Glutamatergic neuron (in vitro differentiated cells): ENCODE data around the gene FAT1. TPM values are rescaled to one million over a fixed set of nuclear protein-coding genes. Genes with fewer than 3 reads are reported as not detected.

Source experiments
- DNase-seq: peaks from one replicate; pipeline ENCODE4 v3.0.0; 2022
- H3K27ac Mint-ChIP-seq: one replicate; pipeline ENCODE4 v1.8.0; 2020; ENCODE audit warnings: mild to moderate bottlenecking, mixed read lengths, inconsistent platforms; ENCODE audit not compliant: unreplicated experiment
- H3K27me3 Mint-ChIP-seq: one replicate; pipeline ENCODE4 v1.8.0; 2020; ENCODE audit warnings: mild to moderate bottlenecking, moderate library complexity, mixed read lengths, inconsistent platforms; ENCODE audit not compliant: unreplicated experiment
- H3K36me3 Mint-ChIP-seq: one replicate; pipeline ENCODE4 v1.8.0; 2020; ENCODE audit warnings: mild to moderate bottlenecking, mixed read lengths, inconsistent platforms; ENCODE audit not compliant: unreplicated experiment
- H3K4me1 Mint-ChIP-seq: one replicate; pipeline ENCODE4 v1.8.0; 2020; ENCODE audit warnings: mild to moderate bottlenecking, low read depth, mixed read lengths, inconsistent platforms; ENCODE audit not compliant: unreplicated experiment
- H3K4me3 Mint-ChIP-seq: one replicate; pipeline ENCODE4 v1.8.0; 2020; ENCODE audit warnings: mild to moderate bottlenecking, mixed read lengths, inconsistent platforms; ENCODE audit not compliant: unreplicated experiment
- H3K9me3 Mint-ChIP-seq: one replicate; pipeline ENCODE4 v1.8.0; 2020; ENCODE audit warnings: mild to moderate bottlenecking, moderate library complexity, mixed read lengths, inconsistent platforms; ENCODE audit not compliant: unreplicated experiment
- total RNA-seq: library from RNA; stranded (reverse); fragmentation: NEBNext Ultra II Directional; extraction: Animal tissue kit (Norgen Biotek cat#: 25700); gene quantifications from one replicate; pipeline ENCODE4 v1.2.1, GENCODE V29; 2021; ENCODE audit not compliant: unreplicated experiment
- TF ChIP-seq, protein P1 (sequence below): fragments of 200-600 bp; sonication (generic); IDR thresholded peaks from one replicate; pipeline ENCODE4 v1.5.0; 2021; ENCODE audit not compliant: partially characterized antibody, unreplicated experiment

FAT1 gene
- total RNA-seq, 1 donor from 2014 or later, result 34.3 TPM

DNA sequence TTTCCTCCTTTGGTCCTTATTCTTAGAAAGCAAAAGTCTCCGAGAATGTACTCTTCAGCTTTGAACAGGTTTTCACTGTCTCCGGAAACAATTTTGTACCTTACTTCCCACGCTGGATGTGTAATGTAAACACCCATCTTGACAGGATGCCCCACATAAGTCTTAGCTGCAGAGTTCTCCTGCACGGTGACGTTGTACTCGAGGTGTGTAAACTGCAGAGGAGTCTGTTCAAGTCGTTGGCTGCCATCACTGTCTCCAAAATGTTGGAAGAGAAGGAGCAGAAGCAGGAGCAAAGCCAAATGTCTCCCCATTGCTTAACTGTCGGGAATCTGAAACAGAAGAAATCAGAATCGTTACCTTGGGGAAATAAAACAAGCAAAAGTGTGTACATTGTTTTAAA, 14.1 kb downstream of the FAT1 start:
- TF ChIP-seq, protein P1, sequence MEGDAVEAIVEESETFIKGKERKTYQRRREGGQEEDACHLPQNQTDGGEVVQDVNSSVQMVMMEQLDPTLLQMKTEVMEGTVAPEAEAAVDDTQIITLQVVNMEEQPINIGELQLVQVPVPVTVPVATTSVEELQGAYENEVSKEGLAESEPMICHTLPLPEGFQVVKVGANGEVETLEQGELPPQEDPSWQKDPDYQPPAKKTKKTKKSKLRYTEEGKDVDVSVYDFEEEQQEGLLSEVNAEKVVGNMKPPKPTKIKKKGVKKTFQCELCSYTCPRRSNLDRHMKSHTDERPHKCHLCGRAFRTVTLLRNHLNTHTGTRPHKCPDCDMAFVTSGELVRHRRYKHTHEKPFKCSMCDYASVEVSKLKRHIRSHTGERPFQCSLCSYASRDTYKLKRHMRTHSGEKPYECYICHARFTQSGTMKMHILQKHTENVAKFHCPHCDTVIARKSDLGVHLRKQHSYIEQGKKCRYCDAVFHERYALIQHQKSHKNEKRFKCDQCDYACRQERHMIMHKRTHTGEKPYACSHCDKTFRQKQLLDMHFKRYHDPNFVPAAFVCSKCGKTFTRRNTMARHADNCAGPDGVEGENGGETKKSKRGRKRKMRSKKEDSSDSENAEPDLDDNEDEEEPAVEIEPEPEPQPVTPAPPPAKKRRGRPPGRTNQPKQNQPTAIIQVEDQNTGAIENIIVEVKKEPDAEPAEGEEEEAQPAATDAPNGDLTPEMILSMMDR, result no peak
- no peaks in the 10 kb centered on the region for H3K4me1 Mint-ChIP-seq
- H3K4me3 Mint-ChIP-seq, result no peak overlapping the region
- DNase-seq, result no peak
- H3K27ac Mint-ChIP-seq, result no peak overlapping the region
- no peaks in the 10 kb centered on the region for H3K9me3 Mint-ChIP-seq
- peaks cover 5% of the 10 kb centered on the region for H3K36me3 Mint-ChIP-seq
- H3K27me3 Mint-ChIP-seq, result peaks cover 3% of the 10 kb centered on the region

DNA sequence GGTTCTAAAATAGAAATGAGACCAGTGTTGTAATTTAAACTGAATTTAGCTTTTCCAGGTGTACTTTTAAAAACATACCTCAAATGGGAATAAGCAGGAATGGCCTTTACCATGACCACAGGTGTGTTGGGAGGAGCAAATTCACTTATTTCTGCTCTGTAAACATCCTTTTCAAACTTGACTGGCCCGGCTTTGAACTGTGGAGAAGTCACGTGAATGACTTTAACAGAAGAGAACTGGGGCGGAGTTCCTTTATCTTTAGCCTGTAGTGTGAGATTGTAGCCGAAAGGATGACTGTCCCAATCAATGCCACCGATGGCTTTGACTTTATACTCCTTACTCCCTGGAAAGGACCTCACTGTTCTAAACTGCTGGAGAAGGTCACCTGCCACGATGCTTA, 15.1 kb downstream of the FAT1 start:
- TF ChIP-seq, protein P1, result no peak
- no peaks in the 10 kb centered on the region for H3K36me3 Mint-ChIP-seq
- H3K9me3 Mint-ChIP-seq, result no peaks in the 10 kb centered on the region

DNA sequence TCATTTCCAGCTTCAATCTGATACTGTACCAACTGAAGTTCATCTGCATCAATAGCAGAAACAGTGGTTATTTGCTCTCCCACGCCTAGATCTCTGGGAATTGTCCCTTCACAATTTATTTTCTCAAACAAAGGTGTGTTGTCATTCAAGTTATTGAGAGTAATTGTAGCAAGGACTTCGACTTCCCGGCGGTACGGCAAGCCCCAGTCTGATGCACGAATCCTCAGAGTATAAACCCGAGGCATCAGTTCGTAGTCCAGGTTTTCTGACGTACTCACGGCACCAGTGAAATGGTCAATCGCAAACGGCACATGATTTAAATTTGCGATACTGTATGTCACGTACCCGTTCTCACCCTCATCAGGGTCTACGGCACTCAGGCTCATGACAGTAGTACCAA, 15.7 kb downstream of the FAT1 start:
- TF ChIP-seq, protein P1, result no peak
- Mint-ChIP-seq H3K4me1 (no peaks in the 10 kb centered on the region), H3K4me3 (no peak overlapping the region), H3K27me3 (peaks cover 2% of the 10 kb centered on the region), H3K36me3 (no peaks in the 10 kb centered on the region), H3K9me3 (no peaks in the 10 kb centered on the region), H3K27ac (no peak overlapping the region)
- DNase-seq, result no peak

More for the DNA sequence above, 15.1 kb downstream of the FAT1 start:
- H3K27ac Mint-ChIP-seq, result no peak overlapping the region
- no peak for DNase-seq
- no peak overlapping the region for H3K4me3 Mint-ChIP-seq
- H3K4me1 Mint-ChIP-seq, result no peaks in the 10 kb centered on the region
- H3K27me3 Mint-ChIP-seq, result peaks cover 2% of the 10 kb centered on the region

DNA sequence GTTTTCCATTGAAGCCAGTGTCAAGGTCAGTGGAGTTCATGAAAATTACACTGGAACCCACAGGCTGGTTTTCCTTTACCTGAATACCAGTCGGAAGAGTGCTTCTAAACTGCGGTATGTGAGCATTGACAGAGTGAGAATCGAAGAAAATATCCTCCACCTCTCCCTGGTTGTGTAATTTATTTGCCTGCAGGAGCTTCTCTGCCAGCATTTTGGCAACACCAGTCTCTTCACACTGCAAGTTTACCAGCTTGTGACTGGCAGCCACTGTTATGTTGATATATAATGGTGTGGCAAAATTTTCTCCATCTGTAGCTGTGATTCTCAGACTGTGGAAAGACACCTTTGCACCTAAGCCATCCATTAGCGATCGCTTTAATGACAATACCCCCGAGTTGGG, 16.1 kb downstream of the FAT1 start:
- no peak for DNase-seq
- TF ChIP-seq, protein P1, result no peak
- H3K4me3 Mint-ChIP-seq, result no peak overlapping the region
- peaks cover 2% of the 10 kb centered on the region for H3K27me3 Mint-ChIP-seq
- no peaks in the 10 kb centered on the region for H3K4me1 Mint-ChIP-seq
- H3K27ac Mint-ChIP-seq, result no peak overlapping the region
- H3K36me3 Mint-ChIP-seq, result no peaks in the 10 kb centered on the region
- no peaks in the 10 kb centered on the region for H3K9me3 Mint-ChIP-seq

GRCh38 chr4:186704057-186704456, 19.6 kb downstream of the FAT1 start:
- Mint-ChIP-seq H3K4me1 (peaks cover 5% of the 10 kb centered on the region), H3K27me3 (peaks cover 2% of the 10 kb centered on the region), H3K27ac (no peak overlapping the region), H3K36me3 (no peaks in the 10 kb centered on the region), H3K4me3 (no peak overlapping the region), H3K9me3 (no peaks in the 10 kb centered on the region)
- TF ChIP-seq, protein P1, result no peak
- DNase-seq, result no peak
